ENCODE measurements around the gene PLD2.

GRCh38 chr17:4837471-4838308 lies 30.7 kb downstream of the PLD2 start:
- TF ChIP-seq, protein P1, sequence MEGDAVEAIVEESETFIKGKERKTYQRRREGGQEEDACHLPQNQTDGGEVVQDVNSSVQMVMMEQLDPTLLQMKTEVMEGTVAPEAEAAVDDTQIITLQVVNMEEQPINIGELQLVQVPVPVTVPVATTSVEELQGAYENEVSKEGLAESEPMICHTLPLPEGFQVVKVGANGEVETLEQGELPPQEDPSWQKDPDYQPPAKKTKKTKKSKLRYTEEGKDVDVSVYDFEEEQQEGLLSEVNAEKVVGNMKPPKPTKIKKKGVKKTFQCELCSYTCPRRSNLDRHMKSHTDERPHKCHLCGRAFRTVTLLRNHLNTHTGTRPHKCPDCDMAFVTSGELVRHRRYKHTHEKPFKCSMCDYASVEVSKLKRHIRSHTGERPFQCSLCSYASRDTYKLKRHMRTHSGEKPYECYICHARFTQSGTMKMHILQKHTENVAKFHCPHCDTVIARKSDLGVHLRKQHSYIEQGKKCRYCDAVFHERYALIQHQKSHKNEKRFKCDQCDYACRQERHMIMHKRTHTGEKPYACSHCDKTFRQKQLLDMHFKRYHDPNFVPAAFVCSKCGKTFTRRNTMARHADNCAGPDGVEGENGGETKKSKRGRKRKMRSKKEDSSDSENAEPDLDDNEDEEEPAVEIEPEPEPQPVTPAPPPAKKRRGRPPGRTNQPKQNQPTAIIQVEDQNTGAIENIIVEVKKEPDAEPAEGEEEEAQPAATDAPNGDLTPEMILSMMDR (IDR thresholded peaks at IDR 0.05; ENCODE audit: insufficient read depth, low read length, poor library complexity, severe bottlenecking): no peak
- TF ChIP-seq EZH2phosphoT487 (conservative IDR thresholded peaks at IDR 0.05; ENCODE audit: low read length): no peak
